Neural cell (in vitro differentiated cells): ENCODE results near the gene TLCD2. TPM values are rescaled to one million over a fixed set of nuclear protein-coding genes. Genes with fewer than 3 reads are reported as not detected.

Source experiments
- H2AFZ ChIP-seq: fragments of 200-600, 300-800 bp; sonication (generic), shearing (Covaris generic); 2 replicates; pipeline ENCODE4 v1.6.0; 2014; ENCODE audit warnings: low read depth, mild to moderate bottlenecking, antibody characterized with exemption, low read length, moderate library complexity
- H3F3A ChIP-seq: fragments of 200-600 bp; shearing (Covaris generic); 2 replicates; pipeline ENCODE4 v1.6.1; 2016; ENCODE audit warnings: mild to moderate bottlenecking, moderate library complexity, mixed read lengths, antibody characterized with exemption, low read length; ENCODE audit not compliant: insufficient read depth, poor library complexity, severe bottlenecking
- H3K27ac ChIP-seq: fragments of 200-600, 300-800 bp; sonication (generic), shearing (Covaris generic); 2 replicates; pipeline ENCODE4 v1.5.1; 2014; ENCODE audit warnings: mild to moderate bottlenecking, low read length, moderate library complexity
- H3K27me3 ChIP-seq: fragments of 300-800, 200-600 bp; sonication (generic), shearing (Covaris generic); 2 replicates; pipeline ENCODE4 v1.6.0; 2014; ENCODE audit warnings: mild to moderate bottlenecking, low read depth, low read length, moderate library complexity; ENCODE audit not compliant: insufficient read depth
- H3K36me3 ChIP-seq: fragments of 300-800, 200-600 bp; sonication (generic), shearing (Covaris generic); 2 replicates; pipeline ENCODE4 v1.5.1; 2014; ENCODE audit warnings: mild to moderate bottlenecking, antibody characterized with exemption, low read length, moderate library complexity; ENCODE audit not compliant: insufficient read depth
- H3K4me2 ChIP-seq: fragments of 300-800, 200-600 bp; sonication (generic), shearing (Covaris generic); 2 replicates; pipeline ENCODE4 v1.6.0; 2014; ENCODE audit warnings: mild to moderate bottlenecking, low read length
- H3K4me3 ChIP-seq: fragments of 300-800, 200-600 bp; sonication (generic), shearing (Covaris generic); 2 replicates; pipeline ENCODE4 v1.5.1; 2014; ENCODE audit warnings: mild to moderate bottlenecking, low read length, moderate library complexity
- H3K79me2 ChIP-seq: fragments of 200-600 bp; shearing (Covaris generic); replicated peaks from 2 replicates; pipeline ENCODE4 v1.6.0; 2014; ENCODE audit warnings: mild to moderate bottlenecking, low read length, moderate library complexity; ENCODE audit not compliant: insufficient read depth
- H3K9ac ChIP-seq: fragments of 300-800, 200-600 bp; sonication (generic), shearing (Covaris generic); 2 replicates; pipeline ENCODE4 v1.6.1; 2016; ENCODE audit warnings: mild to moderate bottlenecking, low read length, mixed read lengths
- H3K9me2 ChIP-seq: fragments of 200-600 bp; shearing (Covaris generic); 2 replicates; pipeline ENCODE4 v1.6.1; 2016; ENCODE audit warnings: mild to moderate bottlenecking, low read length, mixed read lengths; ENCODE audit not compliant: insufficient read depth
- H3K9me3 ChIP-seq: fragments of 200-600, 300-800 bp; sonication (generic), shearing (Covaris generic); 2 replicates; pipeline ENCODE4 v1.6.1; 2016; ENCODE audit warnings: mild to moderate bottlenecking, mixed run types, low read length, moderate library complexity, mixed read lengths
- H4K20me1 ChIP-seq: fragments of 200-600 bp; shearing (Covaris generic); 2 replicates; pipeline ENCODE4 v1.6.1; 2016; ENCODE audit warnings: mild to moderate bottlenecking, mixed run types; ENCODE audit not compliant: insufficient read depth
- CTCF ChIP-seq: fragments of 450-650 bp; IDR thresholded peaks from 2 replicates; pipeline ENCODE4 v1.5.1; 2014; ENCODE audit warnings: antibody characterized with exemption, mild to moderate bottlenecking, moderate library complexity; ENCODE audit not compliant: poor library complexity, severe bottlenecking
- EP300 ChIP-seq: fragments of 450-650 bp; conservative IDR thresholded peaks from 2 replicates; pipeline ENCODE4 v1.6.1; 2014; ENCODE audit warnings: antibody characterized with exemption, mild to moderate bottlenecking, moderate library complexity; ENCODE audit not compliant: poor library complexity, severe bottlenecking
- EZH2 ChIP-seq: fragments of 200-600, 300-800 bp; shearing (Covaris generic), sonication (generic); IDR thresholded peaks from 2 replicates; pipeline ENCODE4 v1.6.1; 2014; ENCODE audit warnings: antibody characterized with exemption, low read length, borderline replicate concordance, mild to moderate bottlenecking; ENCODE audit not compliant: insufficient read depth, poor library complexity, severe bottlenecking
- MXI1 ChIP-seq: fragments of 450-650 bp; conservative IDR thresholded peaks from 2 replicates; pipeline ENCODE4 v1.6.1; 2014; ENCODE audit warnings: antibody characterized with exemption, mild to moderate bottlenecking; ENCODE audit not compliant: poor library complexity, severe bottlenecking
- POLR2AphosphoS5 ChIP-seq: IDR thresholded peaks from 2 replicates; pipeline ENCODE4 v1.6.1; 2012
- RAD21 ChIP-seq: fragments of 450-650 bp; conservative IDR thresholded peaks from 2 replicates; pipeline ENCODE4 v1.6.1; 2014; ENCODE audit warnings: antibody characterized with exemption, mild to moderate bottlenecking, moderate library complexity
- REST ChIP-seq: IDR thresholded peaks from 2 replicates; pipeline ENCODE4 v1.6.1; 2012; ENCODE audit warnings: borderline replicate concordance
- SMC3 ChIP-seq: fragments of 450-650 bp; conservative IDR thresholded peaks from 2 replicates; pipeline ENCODE4 v1.6.1; 2014; ENCODE audit warnings: antibody characterized with exemption, mild to moderate bottlenecking, moderate library complexity; ENCODE audit not compliant: poor library complexity
- TAF1 ChIP-seq: IDR thresholded peaks from 2 replicates; pipeline ENCODE4 v1.6.1; 2012; ENCODE audit warnings: low read depth
- polyA plus RNA-seq: library from polyadenylated mRNA; depleted of rRNA; stranded (reverse); fragments of >200 nt; gene quantifications from 2 replicates; pipeline ENCODE4 v1.2.3, GENCODE V29; 2014

Gene TLCD2
- polyA plus RNA-seq, 1 donor from 2014 or later = 0.14 TPM

- Histone ChIP-seq H3K9ac (peak overlapping the region; percentile 88), H3K79me2 (peaks cover 4% of the 10 kb centered on the region), H3K27me3 (peaks cover 24% of the 10 kb centered on the region)
These were observed 3.8 kb upstream of the TLCD2 start for GRCh38 chr17:1713878-1714426.

More at GRCh38 chr17:1713878-1714426, 3.8 kb upstream of the TLCD2 start:
- Histone ChIP-seq H3K27ac (no peak overlapping the region), H3F3A (peaks cover 4% of the 10 kb centered on the region), H3K4me3 (peak overlapping the region; percentile 96), H4K20me1 (no peaks in the 10 kb centered on the region), H2AFZ (no peak overlapping the region), H3K9me2 (no peaks in the 10 kb centered on the region), H3K36me3 (no peaks in the 10 kb centered on the region), H3K4me2 (peak overlapping the region; percentile 39), H3K9me3 (no peaks in the 10 kb centered on the region)
- TF ChIP-seq TAF1 (no peak), RAD21 (peak; percentile 70), MXI1 (peak; percentile 17), POLR2AphosphoS5 (no peak), SMC3 (peak; percentile 73), EZH2 (no peak), EP300 (no peak), CTCF (peak; percentile 76), REST (no peak)
